ENCODE data around the gene LDLRAD3.
A peak's percentile ranks its signal among the peaks of the same experiment; 100 is the strongest.
"Not testable (repeated sequence)": the region's sequence is repeated elsewhere in the genome, so short reads cannot be mapped to it uniquely, and the experiment has no call there.

Gene LDLRAD3

GRCh38 chr11:36164506-36165250 lies 220.8 kb downstream of the LDLRAD3 start:
- no peak for DNase-seq (ENCODE audit: low spot score)

GRCh38 chr11:36165621-36166397 lies 221.9 kb downstream of the LDLRAD3 start:
- DNase-seq (ENCODE audit: low spot score), result no peak

- DNase-seq (ENCODE audit: low spot score), result no peak
Observed at GRCh38 chr11:36167073-36167472, 223.2 kb downstream of the LDLRAD3 start.

GRCh38 chr11:36167729-36168128 lies 223.9 kb downstream of the LDLRAD3 start:
- no peak for DNase-seq (ENCODE audit: low spot score)

GRCh38 chr11:36177836-36178235 lies 234.0 kb downstream of the LDLRAD3 start:
- DNase-seq (ENCODE audit: low spot score), result no peak

GRCh38 chr11:36186340-36187175 lies 242.7 kb downstream of the LDLRAD3 start:
- peak; percentile 48 for DNase-seq (ENCODE audit: low spot score)

GRCh38 chr11:36187622-36188021 lies 243.8 kb downstream of the LDLRAD3 start:
- DNase-seq (ENCODE audit: low spot score), result no peak

- not testable (repeated sequence) for DNase-seq (ENCODE audit: low spot score)
Observed at GRCh38 chr11:36189735-36190134, 245.9 kb downstream of the LDLRAD3 start.

- DNase-seq (ENCODE audit: low spot score), result no peak
Observed at GRCh38 chr11:36191941-36192340, 248.1 kb downstream of the LDLRAD3 start.

GRCh38 chr11:36192425-36193289 lies 248.8 kb downstream of the LDLRAD3 start:
- DNase-seq (ENCODE audit: low spot score), result no peak

GRCh38 chr11:36193290-36193619 lies 249.4 kb downstream of the LDLRAD3 start:
- no peak for DNase-seq (ENCODE audit: low spot score)

- no peak for DNase-seq (ENCODE audit: low spot score)
Observed at GRCh38 chr11:36193721-36194120, 249.9 kb downstream of the LDLRAD3 start.

- no peak for DNase-seq (ENCODE audit: low spot score)
Observed at GRCh38 chr11:36195496-36196354, 251.9 kb downstream of the LDLRAD3 start.

- no peak for DNase-seq (ENCODE audit: low spot score)
Observed at GRCh38 chr11:36196411-36196998, 252.6 kb downstream of the LDLRAD3 start.

GRCh38 chr11:36201411-36201810 lies 257.5 kb downstream of the LDLRAD3 start:
- DNase-seq (ENCODE audit: low spot score), result no peak

GRCh38 chr11:36205536-36205935 lies 261.7 kb downstream of the LDLRAD3 start:
- no peak for DNase-seq (ENCODE audit: low spot score)

GRCh38 chr11:36210529-36210928 lies 266.7 kb downstream of the LDLRAD3 start:
- no peak for DNase-seq (ENCODE audit: low spot score)

GRCh38 chr11:36211761-36212430 lies 268.0 kb downstream of the LDLRAD3 start:
- no peak for DNase-seq (ENCODE audit: low spot score)

GRCh38 chr11:36212564-36213392 lies 268.9 kb downstream of the LDLRAD3 start:
- no peak for DNase-seq (ENCODE audit: low spot score)
